ENCODE results near the gene TMEM179. TPM values are rescaled to one million over a fixed set of nuclear protein-coding genes. Genes with fewer than 3 reads are reported as not detected.

Gene TMEM179
- total RNA-seq, 3 donors from 2014 or later, result 0.64 to 8.4 (median 0.82) TPM

DNA sequence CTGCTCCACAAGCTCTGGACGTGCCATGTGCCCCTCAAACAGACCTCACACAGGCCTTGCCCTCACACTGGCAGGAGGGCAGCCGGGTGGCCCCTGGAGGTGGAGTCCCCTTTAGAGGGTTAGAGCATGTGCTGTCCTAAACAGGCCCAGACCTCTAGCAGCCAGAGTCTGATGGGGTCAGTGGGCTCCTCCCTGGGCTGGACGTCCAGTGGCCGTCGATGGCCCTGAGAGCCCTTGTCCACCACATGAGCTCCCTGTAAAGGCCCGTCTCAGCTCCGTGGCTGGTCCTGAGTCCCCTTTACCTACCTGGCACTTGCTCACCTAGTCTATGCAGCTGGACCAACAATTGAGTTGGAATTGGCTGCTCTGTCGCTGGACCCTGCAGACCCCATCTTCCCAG, 3.8 kb downstream of the TMEM179 start:
- ATAC-seq (no peak), DNase-seq (no peak)
- Histone ChIP-seq H3K4me1 (ENCODE audit: low read depth) (peaks cover 3% of the 10 kb centered on the region), H3K36me3 (ENCODE audit: low read depth) (no peaks in the 10 kb centered on the region), H3K9me3 (no peaks in the 10 kb centered on the region), H3K4me3 (no peak overlapping the region)
- intact Hi-C loops (cut with DNase I, micrococcal nuclease), result no loop called here
- TF ChIP-seq, protein P1, sequence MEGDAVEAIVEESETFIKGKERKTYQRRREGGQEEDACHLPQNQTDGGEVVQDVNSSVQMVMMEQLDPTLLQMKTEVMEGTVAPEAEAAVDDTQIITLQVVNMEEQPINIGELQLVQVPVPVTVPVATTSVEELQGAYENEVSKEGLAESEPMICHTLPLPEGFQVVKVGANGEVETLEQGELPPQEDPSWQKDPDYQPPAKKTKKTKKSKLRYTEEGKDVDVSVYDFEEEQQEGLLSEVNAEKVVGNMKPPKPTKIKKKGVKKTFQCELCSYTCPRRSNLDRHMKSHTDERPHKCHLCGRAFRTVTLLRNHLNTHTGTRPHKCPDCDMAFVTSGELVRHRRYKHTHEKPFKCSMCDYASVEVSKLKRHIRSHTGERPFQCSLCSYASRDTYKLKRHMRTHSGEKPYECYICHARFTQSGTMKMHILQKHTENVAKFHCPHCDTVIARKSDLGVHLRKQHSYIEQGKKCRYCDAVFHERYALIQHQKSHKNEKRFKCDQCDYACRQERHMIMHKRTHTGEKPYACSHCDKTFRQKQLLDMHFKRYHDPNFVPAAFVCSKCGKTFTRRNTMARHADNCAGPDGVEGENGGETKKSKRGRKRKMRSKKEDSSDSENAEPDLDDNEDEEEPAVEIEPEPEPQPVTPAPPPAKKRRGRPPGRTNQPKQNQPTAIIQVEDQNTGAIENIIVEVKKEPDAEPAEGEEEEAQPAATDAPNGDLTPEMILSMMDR (IDR thresholded peaks at IDR 0.05), result no peak

DNA sequence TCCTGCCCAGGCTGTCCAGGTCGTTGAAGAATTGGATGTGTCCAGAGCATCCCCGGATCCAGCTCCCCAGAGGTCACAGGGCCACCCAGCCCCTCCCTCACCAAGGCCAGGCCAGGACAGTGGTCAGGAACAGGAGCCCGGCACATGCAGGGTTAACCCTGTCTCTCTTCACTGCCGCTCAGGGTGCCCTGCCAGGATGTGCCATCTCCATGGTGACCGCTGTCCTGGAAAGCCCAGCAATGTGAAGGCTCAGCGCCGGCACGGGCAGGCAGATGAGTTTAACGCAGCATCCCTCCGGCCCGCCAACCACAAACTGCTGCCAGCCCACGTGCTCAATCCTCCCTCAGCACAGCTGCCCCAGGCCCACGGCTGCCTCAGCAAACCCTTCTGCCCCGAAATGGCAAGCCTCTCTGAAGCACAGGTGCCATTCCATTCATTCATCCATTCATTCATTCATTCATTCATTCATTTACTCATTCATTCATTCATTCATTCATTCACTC, 4.4 kb downstream of the TMEM179 start:
- no peak for DNase-seq
- Histone ChIP-seq H3K36me3 (ENCODE audit: low read depth) (no peaks in the 10 kb centered on the region), H3K9me3 (no peaks in the 10 kb centered on the region), H3K4me3 (no peak overlapping the region), H3K4me1 (ENCODE audit: low read depth) (peaks cover 3% of the 10 kb centered on the region)
- ATAC-seq, result no peak
- intact Hi-C loops (cut with DNase I, micrococcal nuclease), result no loop called here
- TF ChIP-seq, protein P1 (IDR thresholded peaks at IDR 0.05), result no peak

DNA sequence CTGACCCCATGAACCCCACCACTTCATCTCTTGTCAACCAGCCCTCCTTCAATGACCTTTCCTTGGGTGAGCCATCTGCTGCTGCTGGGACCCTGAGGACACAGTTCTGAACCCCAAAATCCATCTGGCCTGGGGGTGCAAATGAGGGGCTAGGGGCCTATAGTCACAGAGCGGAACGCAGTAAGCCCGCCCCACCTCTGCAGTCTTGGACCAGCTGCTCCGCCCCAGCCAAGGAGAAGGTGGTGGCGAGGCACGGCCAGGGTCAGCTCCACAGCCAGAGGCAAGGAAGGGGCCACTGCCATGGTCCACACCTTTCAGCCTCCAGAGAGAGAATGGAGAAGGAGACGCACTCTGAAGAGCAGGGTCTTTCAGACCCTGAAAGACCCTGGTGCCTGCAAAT, 5.1 kb downstream of the TMEM179 start:
- Histone ChIP-seq H3K36me3 (ENCODE audit: low read depth) (no peaks in the 10 kb centered on the region), H3K4me3 (no peak overlapping the region), H3K9me3 (no peaks in the 10 kb centered on the region), H3K4me1 (ENCODE audit: low read depth) (peaks cover 2% of the 10 kb centered on the region)
- ATAC-seq (no peak), DNase-seq (no peak)
- intact Hi-C loops (cut with DNase I, micrococcal nuclease), result no loop called here
- TF ChIP-seq, protein P1 (IDR thresholded peaks at IDR 0.05), result no peak

DNA sequence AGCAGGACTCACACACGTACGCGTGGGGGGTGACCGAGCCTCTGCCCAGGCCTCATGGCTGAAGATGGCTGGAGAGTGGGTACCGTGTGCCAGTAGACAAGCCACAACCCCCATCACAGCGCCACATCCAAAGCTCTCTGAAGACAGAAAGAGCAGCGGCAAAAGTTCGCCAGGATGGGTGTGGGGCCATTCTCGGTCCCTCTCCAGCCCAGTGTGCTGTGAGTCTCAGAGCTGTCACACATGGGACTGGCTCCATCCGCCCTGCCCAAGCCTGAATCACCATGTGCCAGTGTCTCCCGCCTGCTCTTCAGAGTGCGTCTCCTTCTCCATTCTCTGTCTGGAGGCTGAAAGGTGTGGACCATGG, 5.7 kb downstream of the TMEM179 start:
- TF ChIP-seq, protein P1 (IDR thresholded peaks at IDR 0.05), result no peak
- no peak for DNase-seq

DNA sequence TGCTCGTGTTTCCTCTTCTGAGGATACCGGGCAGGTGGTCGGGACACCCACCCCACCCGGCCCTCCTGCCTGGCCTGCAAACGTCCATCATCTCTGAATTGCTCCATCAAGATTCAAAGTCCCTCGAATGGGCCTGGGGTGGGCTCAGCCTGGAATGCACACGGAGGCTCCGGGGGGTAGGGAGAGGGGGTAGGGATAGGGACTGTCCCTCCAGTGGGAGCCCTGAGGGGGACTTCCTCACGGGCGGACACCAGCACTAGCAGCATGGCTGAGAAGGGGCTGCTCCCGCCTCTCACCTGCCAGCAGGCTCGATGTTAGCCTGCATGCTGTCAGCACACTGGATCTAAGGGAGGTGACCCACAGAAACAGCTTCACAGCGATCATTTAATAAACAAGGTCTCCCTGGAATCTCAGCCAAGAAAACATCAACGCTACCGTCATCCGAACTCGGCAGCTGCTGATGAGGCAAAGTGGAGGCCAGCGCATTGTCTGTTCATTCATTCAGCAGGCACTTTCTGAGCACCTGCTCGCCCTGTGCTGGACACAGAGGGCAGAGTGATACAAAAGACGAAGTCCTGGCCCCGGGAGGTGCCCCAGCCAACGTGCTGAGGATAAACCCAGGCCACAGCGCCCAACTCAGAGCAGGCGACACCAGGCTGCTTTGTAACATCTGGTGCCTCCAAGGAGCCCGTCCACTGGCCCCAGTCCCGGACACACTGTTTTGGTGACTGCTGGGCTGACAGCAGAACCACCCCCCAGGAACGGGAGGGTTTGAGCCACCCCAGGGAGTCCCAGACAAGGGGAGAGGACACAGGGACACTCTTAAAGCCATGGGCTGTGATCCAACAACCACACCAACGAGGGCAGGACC, 6.3 kb downstream of the TMEM179 start:
- no peak overlapping the region for H3K4me3 ChIP-seq
- DNase-seq (no peak), ATAC-seq (no peak)
- no peaks in the 10 kb centered on the region for H3K9me3 ChIP-seq
- no peaks in the 10 kb centered on the region for H3K36me3 ChIP-seq (ENCODE audit: low read depth)
- TF ChIP-seq, protein P1 (IDR thresholded peaks at IDR 0.05), result no peak
- H3K4me1 ChIP-seq (ENCODE audit: low read depth), result no peaks in the 10 kb centered on the region
- intact Hi-C loops (cut with DNase I, micrococcal nuclease), result no loop called here

More for the DNA sequence above, 5.7 kb downstream of the TMEM179 start:
- no peak for ATAC-seq
- no peak overlapping the region for H3K4me3 ChIP-seq
- intact Hi-C loops (cut with DNase I, micrococcal nuclease), result no loop called here
- H3K36me3 ChIP-seq (ENCODE audit: low read depth), result no peaks in the 10 kb centered on the region
- no peaks in the 10 kb centered on the region for H3K4me1 ChIP-seq (ENCODE audit: low read depth)
- no peaks in the 10 kb centered on the region for H3K9me3 ChIP-seq

Data from mucosa of descending colon (tissue), 3 donors.